HG03280 (cell line): Measurements from ENCODE around the gene POLR1H.
A peak's percentile ranks its signal among the peaks of the same experiment; 100 is the strongest.

Experiments
- ATAC-seq: cut with Tn5 transposase; IDR thresholded peaks from one replicate; pipeline ENCODE4 v1.9.1; 2021; ENCODE audit warnings: mild to moderate bottlenecking, moderate library complexity; ENCODE audit not compliant: unreplicated experiment

Gene POLR1H

GRCh38 chr6:30061858-30062458, 893 bp downstream of the POLR1H start:
- no peak for ATAC-seq

GRCh38 chr6:30062471-30063178, 1.6 kb downstream of the POLR1H start:
- ATAC-seq, result no peak

GRCh38 chr6:30063315-30063714, 2.2 kb downstream of the POLR1H start:
- ATAC-seq, result no peak

GRCh38 chr6:30066082-30066481, 5.0 kb downstream of the POLR1H start:
- no peak for ATAC-seq

- ATAC-seq, result peak; percentile 95
Observed at GRCh38 chr6:30066577-30067459, 5.8 kb downstream of the POLR1H start, which contains the start of gene PPP1R11. Gene PPP1R11, plus strand, starts transcription at chr6:30067198. Its CDS starts 213 bp downstream, at chr6:30067411.

GRCh38 chr6:30067460-30068139, 6.5 kb downstream of the POLR1H start:
- no peak for ATAC-seq

GRCh38 chr6:30071081-30071818, 10.2 kb downstream of the POLR1H start:
- no peak for ATAC-seq

- ATAC-seq, result no peak
Observed at GRCh38 chr6:30071858-30072257, 10.8 kb downstream of the POLR1H start.

- no peak for ATAC-seq
Observed at GRCh38 chr6:30073489-30074235, 12.6 kb downstream of the POLR1H start.

- ATAC-seq, result no peak
Observed at GRCh38 chr6:30074331-30075093, 13.4 kb downstream of the POLR1H start.

- ATAC-seq, result no peak
Observed at GRCh38 chr6:30075094-30075789, 14.2 kb downstream of the POLR1H start, which contains the start of gene RNF39. Gene RNF39, minus strand, starts transcription at chr6:30075769. Its CDS starts 184 bp downstream, at chr6:30075585.

GRCh38 chr6:30075790-30076732, 15.0 kb downstream of the POLR1H start:
- ATAC-seq, result no peak

- ATAC-seq, result no peak
Observed at GRCh38 chr6:30077218-30077617, 16.2 kb downstream of the POLR1H start.

- ATAC-seq, result no peak
Observed at GRCh38 chr6:30087876-30088275, 26.8 kb downstream of the POLR1H start.

GRCh38 chr6:30091577-30092381, 30.7 kb downstream of the POLR1H start:
- ATAC-seq, result no peak

GRCh38 chr6:30092852-30093543, 31.9 kb downstream of the POLR1H start:
- no peak for ATAC-seq
